Trophoblast cell (in vitro differentiated cells and primary cell): ENCODE measurements around the gene NTM.

Source experiments
- DNase-seq, 2 donors: peaks; one replicate each; pipeline ENCODE4 v3.0.0-alpha.2; 2016
- H2AFZ ChIP-seq: 2 replicates; pipeline ENCODE4 v1.6.1; 2013; ENCODE audit warnings: low read length, moderate library complexity, mild to moderate bottlenecking; ENCODE audit not compliant: insufficient read depth, poor library complexity
- H2AK5ac ChIP-seq: 2 replicates; pipeline ENCODE4 v1.6.1; 2013; ENCODE audit warnings: mild to moderate bottlenecking, low read length
- H2BK120ac ChIP-seq: 2 replicates; pipeline ENCODE4 v1.6.1; 2013; ENCODE audit warnings: low read length, mild to moderate bottlenecking, moderate library complexity; ENCODE audit not compliant: insufficient read depth, poor library complexity
- H2BK12ac ChIP-seq: 2 replicates; pipeline ENCODE4 v1.6.1; 2013; ENCODE audit warnings: mild to moderate bottlenecking, low read length, moderate library complexity
- H2BK5ac ChIP-seq: 2 replicates; pipeline ENCODE4 v1.6.1; 2013; ENCODE audit warnings: low read length, low read depth, moderate library complexity, mild to moderate bottlenecking; ENCODE audit not compliant: poor library complexity
- H3K14ac ChIP-seq: 2 replicates; pipeline ENCODE4 v1.6.1; 2013; ENCODE audit warnings: mild to moderate bottlenecking, low read length
- H3K18ac ChIP-seq: 2 replicates; pipeline ENCODE4 v1.6.1; 2013; ENCODE audit warnings: mild to moderate bottlenecking, low read length
- H3K23ac ChIP-seq: 2 replicates; pipeline ENCODE4 v1.6.1; 2013; ENCODE audit warnings: low read length
- H3K27ac ChIP-seq: 2 replicates; pipeline ENCODE4 v1.5.1; 2013; ENCODE audit warnings: low read depth, mild to moderate bottlenecking, inconsistent platforms, low read length, moderate library complexity
- H3K27me3 ChIP-seq: 2 replicates; pipeline ENCODE4 v1.6.1; 2013; ENCODE audit warnings: inconsistent platforms, mild to moderate bottlenecking, low read length, moderate library complexity; ENCODE audit not compliant: insufficient read depth
- H3K36me3 ChIP-seq, 2 experiments: 1 replicate in 1 of 2; 2 replicates in 1 of 2; pipeline ENCODE4 v1.6.1; 2013; ENCODE audit warnings: low read length in 2 of 2, mild to moderate bottlenecking in 2 of 2, moderate library complexity in 1 of 2; ENCODE audit not compliant: insufficient read depth in 2 of 2, control insufficient read depth in 1 of 2
- H3K4ac ChIP-seq: 2 replicates; pipeline ENCODE4 v1.6.1; 2013; ENCODE audit warnings: low read depth, mild to moderate bottlenecking, low read length, moderate library complexity
- H3K4me1 ChIP-seq, 2 experiments: 1 replicate in 1 of 2; 2 replicates in 1 of 2; pipeline ENCODE4 v1.6.1; 2013; ENCODE audit warnings: low read length in 2 of 2, mild to moderate bottlenecking in 2 of 2, moderate library complexity in 1 of 2; ENCODE audit not compliant: insufficient read depth in 2 of 2, control insufficient read depth in 1 of 2
- H3K4me2 ChIP-seq: 2 replicates; pipeline ENCODE4 v1.6.1; 2013; ENCODE audit warnings: inconsistent platforms, mild to moderate bottlenecking, low read length, moderate library complexity
- H3K4me3 ChIP-seq: 2 replicates; pipeline ENCODE4 v1.5.1; 2013; ENCODE audit warnings: mild to moderate bottlenecking, low read depth, low read length, inconsistent platforms
- H3K79me1 ChIP-seq: one replicate; pipeline ENCODE4 v1.6.1; 2013; ENCODE audit warnings: low read length
- H3K79me2 ChIP-seq: 2 replicates; pipeline ENCODE4 v1.6.1; 2013; ENCODE audit warnings: low read length, mild to moderate bottlenecking; ENCODE audit not compliant: control insufficient read depth, insufficient read depth, poor library complexity
- H3K9ac ChIP-seq: 2 replicates; pipeline ENCODE4 v1.6.1; 2013; ENCODE audit warnings: mild to moderate bottlenecking, low read length
- H3K9me3 ChIP-seq: 2 replicates; pipeline ENCODE4 v1.6.1; 2013; ENCODE audit warnings: low read depth, mild to moderate bottlenecking, control low read depth, inconsistent platforms, low read length; ENCODE audit not compliant: insufficient read depth
- H4K12ac ChIP-seq: 2 replicates; pipeline ENCODE4 v1.6.1; 2013; ENCODE audit warnings: low read depth, mild to moderate bottlenecking, low read length, moderate library complexity
- H4K8ac ChIP-seq: 2 replicates; pipeline ENCODE4 v1.6.1; 2013; ENCODE audit warnings: low read depth, mild to moderate bottlenecking, low read length, moderate library complexity
- H4K91ac ChIP-seq: one replicate; pipeline ENCODE4 v1.6.1; 2013; ENCODE audit warnings: low read depth, mild to moderate bottlenecking, low read length, moderate library complexity
- WGBS: extraction: QIAGEN DNeasy Blood & Tissue Kit; methylation state at CpG from one replicate; pipeline ENCODE4 v1.1.7; 2013; ENCODE audit warnings: missing lambda C conversion rate; ENCODE audit not compliant: insufficient read length, insufficient coverage; ENCODE audit errors: extremely low coverage; 5-methylcytosine and 5-hydroxymethylcytosine counted together

The NTM gene

DNA sequence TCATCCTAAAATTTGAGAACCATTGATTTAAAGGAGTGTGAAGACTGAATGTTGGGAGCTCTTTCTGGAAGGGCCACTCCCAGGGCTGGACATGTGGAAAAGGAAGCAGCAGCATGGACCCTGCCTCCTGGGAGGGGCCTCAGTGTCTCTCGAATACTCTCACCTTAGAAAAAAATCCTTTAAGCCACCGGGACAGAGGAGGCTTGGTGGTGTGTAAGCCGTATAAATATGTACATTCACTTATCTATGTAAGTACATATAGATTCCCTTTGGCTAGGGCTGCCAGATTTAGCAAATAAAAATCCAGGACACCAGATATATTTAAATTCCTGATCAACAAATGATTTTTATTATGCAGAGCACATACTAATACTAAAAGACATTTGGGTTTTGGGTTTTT lies 17.6 kb downstream of the NTM start:
- H3K27me3 ChIP-seq = no peaks in the 10 kb centered on the region
- no peak overlapping the region for H3K18ac ChIP-seq
- H4K8ac ChIP-seq = no peak overlapping the region
- no peaks in the 10 kb centered on the region for H3K9me3 ChIP-seq
- H3K79me2 ChIP-seq = no peaks in the 10 kb centered on the region
- no peak overlapping the region for H2BK5ac ChIP-seq
- H3K4me1 ChIP-seq = no peaks in the 10 kb centered on the region
- H3K23ac ChIP-seq = no peak overlapping the region
- H3K36me3 ChIP-seq = no peaks in the 10 kb centered on the region
- no peak overlapping the region for H2BK120ac ChIP-seq
- H3K4me2 ChIP-seq = no peak overlapping the region
- WGBS = no CpG with 5 or more reads among the region's 3 CpGs
- no peak overlapping the region for H2AFZ ChIP-seq
- H4K91ac ChIP-seq = no peak overlapping the region
- H2AK5ac ChIP-seq = no peak overlapping the region
- H3K4me3 ChIP-seq = no peak overlapping the region
- H3K14ac ChIP-seq = no peak overlapping the region
- no peak overlapping the region for H3K4ac ChIP-seq
- no peaks in the 10 kb centered on the region for H3K79me1 ChIP-seq
- no peak overlapping the region for H3K9ac ChIP-seq
- H2BK12ac ChIP-seq = no peak overlapping the region
- DNase-seq = no peak
- H3K27ac ChIP-seq = no peak overlapping the region
- H4K12ac ChIP-seq = no peak overlapping the region

DNA sequence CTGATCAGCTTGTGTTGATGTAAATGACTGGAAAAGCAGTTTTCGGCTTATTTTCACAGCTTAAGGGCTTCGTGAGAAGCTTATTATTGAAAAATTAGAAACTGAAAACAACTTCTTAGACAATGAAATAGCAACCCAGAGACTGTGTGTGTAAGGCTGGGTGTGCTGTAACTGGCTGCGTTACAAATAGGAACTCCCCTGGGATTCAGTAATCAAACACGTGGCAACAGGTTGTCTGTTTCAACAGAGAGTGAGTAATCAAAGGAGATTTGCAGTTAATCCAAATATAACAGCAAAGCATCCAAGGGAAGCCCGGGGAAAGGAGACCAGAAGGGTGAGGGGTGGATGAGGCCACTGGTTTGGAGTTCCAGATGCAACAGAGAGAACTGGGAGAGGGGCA lies 19.2 kb downstream of the NTM start:
- no peak overlapping the region for H2BK120ac ChIP-seq
- no peaks in the 10 kb centered on the region for H3K27me3 ChIP-seq
- no peak overlapping the region for H2AK5ac ChIP-seq
- no peak overlapping the region for H3K27ac ChIP-seq
- H3K4ac ChIP-seq = no peak overlapping the region
- no peaks in the 10 kb centered on the region for H3K36me3 ChIP-seq
- H2BK12ac ChIP-seq = no peak overlapping the region
- H3K4me3 ChIP-seq = no peak overlapping the region
- H4K12ac ChIP-seq = no peak overlapping the region
- no peak overlapping the region for H2AFZ ChIP-seq
- no peak overlapping the region for H4K91ac ChIP-seq
- no peak overlapping the region for H2BK5ac ChIP-seq
- H3K23ac ChIP-seq = no peak overlapping the region
- no peaks in the 10 kb centered on the region for H3K79me1 ChIP-seq
- DNase-seq = no peak
- H3K9ac ChIP-seq = no peak overlapping the region
- no peaks in the 10 kb centered on the region for H3K9me3 ChIP-seq
- no peaks in the 10 kb centered on the region for H3K79me2 ChIP-seq
- no CpG with 5 or more reads among the region's 5 CpGs for WGBS
- no peak overlapping the region for H4K8ac ChIP-seq
- no peak overlapping the region for H3K14ac ChIP-seq
- no peak overlapping the region for H3K18ac ChIP-seq
- H3K4me2 ChIP-seq = no peak overlapping the region
- H3K4me1 ChIP-seq = no peaks in the 10 kb centered on the region

GRCh38 chr11:131391176-131391575 lies 20.8 kb downstream of the NTM start:
- Histone ChIP-seq H3K4me2 (no peak overlapping the region), H3K79me2 (no peaks in the 10 kb centered on the region), H2AFZ (no peak overlapping the region), H3K9ac (no peak overlapping the region), H3K4me1 (no peaks in the 10 kb centered on the region), H2AK5ac (no peak overlapping the region), H3K27me3 (no peaks in the 10 kb centered on the region), H3K18ac (no peak overlapping the region), H4K8ac (no peak overlapping the region), H3K14ac (no peak overlapping the region), H3K9me3 (no peaks in the 10 kb centered on the region), H3K79me1 (no peaks in the 10 kb centered on the region), H4K91ac (no peak overlapping the region), H3K4ac (no peak overlapping the region), H3K36me3 (no peaks in the 10 kb centered on the region), H2BK120ac (no peak overlapping the region), H4K12ac (no peak overlapping the region), H2BK5ac (no peak overlapping the region), H3K4me3 (no peak overlapping the region), H3K23ac (no peak overlapping the region), H3K27ac (no peak overlapping the region), H2BK12ac (no peak overlapping the region)
- WGBS = no CpG with 5 or more reads among the region's 6 CpGs
- no peak for DNase-seq

DNA sequence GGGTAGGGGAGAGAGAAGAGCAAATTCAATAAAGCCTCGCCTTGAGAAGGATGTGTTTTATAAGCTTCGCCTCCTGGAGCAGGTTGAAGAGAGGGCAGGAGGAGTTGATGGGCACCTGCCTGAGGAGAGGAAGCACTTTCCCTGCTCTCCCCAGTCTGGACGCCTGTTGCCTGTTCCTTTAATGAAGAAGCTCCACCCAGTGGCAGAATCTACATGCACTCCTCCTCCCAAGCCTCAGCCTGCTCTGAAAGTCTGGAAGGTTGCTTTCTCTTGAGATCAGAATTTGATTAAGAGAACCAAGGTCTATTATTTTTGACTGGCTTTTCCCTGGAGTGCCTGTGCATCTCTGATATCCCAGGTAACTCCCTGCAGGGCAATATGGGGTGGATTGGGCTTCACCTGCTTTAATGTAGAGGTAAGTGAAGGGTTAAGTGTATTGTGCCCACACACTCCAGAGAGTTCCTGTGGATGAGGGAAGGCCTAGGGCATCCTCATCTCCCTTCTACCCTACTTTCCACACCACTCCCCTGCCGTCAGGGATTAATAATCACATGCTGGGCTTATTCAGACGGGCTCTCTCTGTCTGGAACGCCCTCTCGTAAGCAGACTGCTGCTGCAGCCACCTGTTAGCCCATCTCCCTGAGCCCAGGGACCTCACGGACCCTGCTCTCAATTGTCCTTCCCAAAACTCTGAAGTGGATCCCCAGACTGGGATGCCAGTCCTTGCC lies 22.3 kb downstream of the NTM start:
- Histone ChIP-seq H3K14ac (no peak overlapping the region), H2AFZ (no peak overlapping the region), H4K91ac (no peak overlapping the region), H3K18ac (no peak overlapping the region), H4K12ac (no peak overlapping the region), H3K4ac (no peak overlapping the region), H3K9ac (no peak overlapping the region), H2BK12ac (no peak overlapping the region), H3K27ac (no peak overlapping the region), H3K9me3 (no peaks in the 10 kb centered on the region), H2BK120ac (no peak overlapping the region), H2BK5ac (no peak overlapping the region), H3K27me3 (no peaks in the 10 kb centered on the region), H2AK5ac (no peak overlapping the region), H3K23ac (no peak overlapping the region), H3K36me3 (no peaks in the 10 kb centered on the region), H3K79me1 (no peaks in the 10 kb centered on the region), H4K8ac (no peak overlapping the region), H3K79me2 (no peaks in the 10 kb centered on the region), H3K4me2 (no peak overlapping the region), H3K4me1 (no peaks in the 10 kb centered on the region), H3K4me3 (no peak overlapping the region)
- no CpG with 5 or more reads among the region's 8 CpGs for WGBS
- no peak for DNase-seq
